GM18520 (cell line): ENCODE results near the gene MYL1.

ENCODE experiments used
- ATAC-seq: cut with Tn5 transposase; IDR thresholded peaks from one replicate; pipeline ENCODE4 v1.9.1; 2021; ENCODE audit not compliant: unreplicated experiment

Gene MYL1

DNA sequence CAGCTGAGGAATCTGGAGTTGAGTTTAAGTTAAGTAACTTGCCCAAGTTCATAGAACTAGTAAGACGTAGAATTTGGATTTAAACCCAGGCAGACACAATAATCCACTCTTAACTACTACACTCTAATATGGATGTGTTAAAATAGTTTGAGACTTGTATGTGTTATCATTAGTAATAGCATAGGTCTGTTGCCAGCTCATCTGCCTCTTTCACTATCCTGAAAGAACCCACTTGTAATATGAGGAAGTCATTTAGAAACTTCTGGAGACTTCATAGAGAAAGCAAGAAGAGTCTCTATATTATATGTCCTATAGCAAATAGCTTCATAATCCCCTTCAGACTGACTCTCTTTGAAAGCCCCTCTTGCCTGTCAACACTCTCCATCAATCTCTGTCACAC, 46.7 kb downstream of the MYL1 start:
- ATAC-seq, result no peak

DNA sequence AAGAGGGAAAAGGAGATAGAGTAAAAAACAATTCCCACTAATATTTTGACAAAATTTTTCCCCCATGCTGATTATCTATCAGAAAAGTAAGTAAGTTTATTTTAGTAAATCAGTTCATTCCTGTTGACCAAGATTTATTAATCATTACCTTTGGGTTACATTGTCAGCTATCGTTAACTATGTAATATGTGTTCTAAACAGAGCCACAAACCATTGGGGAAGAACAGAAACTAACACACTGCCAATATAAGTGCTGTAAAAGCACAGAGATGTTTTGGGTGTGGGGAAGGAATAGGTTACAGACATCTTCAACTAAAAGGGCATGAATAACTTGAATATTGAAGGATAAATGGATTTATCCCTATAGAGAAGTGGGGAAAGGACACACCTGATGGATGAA, 47.3 kb downstream of the MYL1 start:
- ATAC-seq, result no peak

GRCh38 chr2:210264282-210264681, 50.7 kb downstream of the MYL1 start:
- no peak for ATAC-seq

DNA sequence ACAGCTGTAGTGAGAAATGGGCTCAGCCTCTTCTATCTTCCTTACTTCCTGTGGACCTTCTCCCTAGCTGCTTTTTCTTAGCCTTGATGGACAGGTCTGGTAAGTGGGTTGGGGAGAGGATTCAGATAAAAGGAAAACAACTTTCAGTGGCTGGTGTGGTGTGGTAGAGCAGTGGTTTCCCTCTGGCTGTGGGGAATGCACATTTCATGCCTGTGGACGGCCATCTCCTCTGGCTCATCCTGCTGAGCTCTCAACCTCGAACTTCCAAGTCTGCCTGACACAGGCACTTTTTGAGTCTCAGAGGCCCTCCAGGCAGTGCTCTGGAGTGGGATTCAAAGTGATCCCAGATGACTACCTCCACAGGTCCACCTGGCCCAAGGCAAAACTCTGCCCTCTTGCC, 51.1 kb downstream of the MYL1 start:
- no peak for ATAC-seq

DNA sequence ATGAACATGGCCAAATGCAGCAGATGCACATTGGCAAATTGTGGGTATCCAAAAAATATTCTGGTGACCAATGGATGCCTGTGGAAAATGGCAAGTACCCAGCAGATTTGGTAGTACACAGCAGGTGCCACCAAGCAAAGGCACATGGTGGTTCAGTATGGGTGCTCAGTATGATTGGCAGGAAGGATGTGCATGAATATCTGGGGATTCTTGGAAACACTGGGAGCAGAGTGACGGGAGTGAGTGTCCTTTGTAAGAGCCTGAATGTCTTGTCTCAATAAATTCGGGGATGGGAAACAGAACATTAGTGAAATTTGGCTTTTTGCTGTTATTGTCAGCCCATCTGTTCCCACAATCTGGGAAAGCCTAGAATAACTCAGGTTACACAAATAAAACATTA, 52.9 kb downstream of the MYL1 start:
- ATAC-seq, result no peak

GRCh38 chr2:210259687-210260086, 55.3 kb downstream of the MYL1 start:
- ATAC-seq, result no peak

- no peak for ATAC-seq
Measured at GRCh38 chr2:210252699-210253606, 62.0 kb downstream of the MYL1 start.

DNA sequence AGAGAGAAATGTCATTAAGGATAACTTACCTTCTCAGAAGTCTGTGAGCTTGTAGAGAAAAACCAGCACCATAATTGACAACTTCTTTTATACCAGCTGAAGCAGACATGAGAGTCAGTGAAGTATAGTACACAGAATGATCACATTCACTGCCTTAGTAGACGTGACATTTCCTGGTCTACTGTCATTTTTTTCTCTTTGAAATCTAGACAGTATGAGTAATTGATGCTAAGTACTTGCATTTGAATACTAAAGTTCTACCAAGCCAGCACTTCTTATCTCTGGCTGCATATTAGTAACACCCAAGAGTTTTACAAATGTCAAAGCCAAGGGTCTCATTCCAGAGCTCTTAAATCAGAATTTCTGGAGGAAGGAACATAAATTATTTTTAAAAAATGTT, 64.4 kb downstream of the MYL1 start:
- ATAC-seq, result no peak
